ENCODE data around the gene MLST8.

The MLST8 gene

DNA sequence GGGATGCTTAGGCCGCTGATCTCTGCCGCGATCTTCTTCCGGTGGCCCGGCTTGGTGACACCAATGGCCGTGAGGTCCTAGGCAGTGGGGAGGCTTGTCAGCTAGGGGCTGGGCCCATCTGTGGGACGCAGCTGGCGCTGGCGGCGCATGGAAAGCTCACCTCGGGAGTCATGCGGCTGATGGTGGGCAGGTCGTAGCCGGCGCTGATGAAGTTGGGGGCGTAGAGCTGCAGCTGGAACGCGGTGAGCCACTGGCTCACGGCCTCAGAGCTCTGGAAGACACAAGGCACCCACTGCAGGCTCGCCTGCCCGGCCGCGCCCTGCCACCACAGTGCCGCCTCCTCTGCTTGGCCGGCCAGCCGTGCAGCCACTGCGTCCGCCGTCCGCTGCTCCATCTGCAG is 21.6 kb upstream of the MLST8 start:
- no peak for DNase-seq (ENCODE audit: low read depth)
- TF ChIP-seq, protein P1, sequence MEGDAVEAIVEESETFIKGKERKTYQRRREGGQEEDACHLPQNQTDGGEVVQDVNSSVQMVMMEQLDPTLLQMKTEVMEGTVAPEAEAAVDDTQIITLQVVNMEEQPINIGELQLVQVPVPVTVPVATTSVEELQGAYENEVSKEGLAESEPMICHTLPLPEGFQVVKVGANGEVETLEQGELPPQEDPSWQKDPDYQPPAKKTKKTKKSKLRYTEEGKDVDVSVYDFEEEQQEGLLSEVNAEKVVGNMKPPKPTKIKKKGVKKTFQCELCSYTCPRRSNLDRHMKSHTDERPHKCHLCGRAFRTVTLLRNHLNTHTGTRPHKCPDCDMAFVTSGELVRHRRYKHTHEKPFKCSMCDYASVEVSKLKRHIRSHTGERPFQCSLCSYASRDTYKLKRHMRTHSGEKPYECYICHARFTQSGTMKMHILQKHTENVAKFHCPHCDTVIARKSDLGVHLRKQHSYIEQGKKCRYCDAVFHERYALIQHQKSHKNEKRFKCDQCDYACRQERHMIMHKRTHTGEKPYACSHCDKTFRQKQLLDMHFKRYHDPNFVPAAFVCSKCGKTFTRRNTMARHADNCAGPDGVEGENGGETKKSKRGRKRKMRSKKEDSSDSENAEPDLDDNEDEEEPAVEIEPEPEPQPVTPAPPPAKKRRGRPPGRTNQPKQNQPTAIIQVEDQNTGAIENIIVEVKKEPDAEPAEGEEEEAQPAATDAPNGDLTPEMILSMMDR (IDR thresholded peaks at IDR 0.05; ENCODE audit: control insufficient read depth, extremely low read depth, insufficient read depth) = no peak
- H3K4me3 ChIP-seq (ENCODE audit: low read depth, low read length) = no peak overlapping the region

DNA sequence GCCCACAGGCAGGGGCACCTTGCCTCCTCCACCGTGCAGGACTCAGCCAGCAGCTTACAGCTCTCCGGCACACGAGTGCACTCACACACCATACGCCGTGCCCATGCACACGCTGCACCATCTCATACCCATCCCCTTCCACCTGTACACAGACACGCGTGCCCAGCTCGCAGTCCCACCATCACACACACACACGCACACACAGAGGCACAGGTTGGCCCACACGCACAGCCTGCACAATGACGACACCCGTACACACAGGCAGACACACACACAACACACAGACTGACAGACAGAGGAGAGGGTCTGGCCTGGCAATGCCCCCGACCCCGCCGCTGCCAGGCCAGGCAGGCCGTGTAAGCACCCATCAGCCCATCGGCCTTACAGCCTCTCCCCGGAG is 20.9 kb upstream of the MLST8 start:
- no peak for DNase-seq (ENCODE audit: low read depth)
- TF ChIP-seq, protein P1 (IDR thresholded peaks at IDR 0.05; ENCODE audit: control insufficient read depth, extremely low read depth, insufficient read depth) = no peak
- H3K4me3 ChIP-seq (ENCODE audit: low read depth, low read length) = no peak overlapping the region

DNA sequence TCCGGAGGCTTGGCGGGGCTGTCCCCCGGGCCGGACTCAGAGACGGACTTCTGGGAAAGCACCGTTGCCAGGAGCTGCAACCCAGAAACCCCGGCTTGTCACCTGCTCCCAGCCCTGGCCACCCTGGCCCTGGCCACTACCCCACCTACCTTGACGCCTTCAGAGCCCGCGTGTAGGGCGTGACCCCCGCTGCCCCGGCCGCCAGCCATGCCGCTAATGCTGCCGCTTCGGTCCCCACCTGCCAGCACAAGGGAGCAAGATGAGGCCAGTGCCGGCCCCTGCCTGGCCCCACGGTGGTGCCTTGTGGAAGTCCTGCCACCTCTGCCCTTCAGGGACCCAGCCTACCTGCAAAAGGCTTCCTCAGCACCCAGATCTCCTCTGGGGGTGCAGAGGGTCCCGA is 20.3 kb upstream of the MLST8 start:
- H3K4me3 ChIP-seq (ENCODE audit: low read depth, low read length) = no peak overlapping the region
- TF ChIP-seq, protein P1 (IDR thresholded peaks at IDR 0.05; ENCODE audit: control insufficient read depth, extremely low read depth, insufficient read depth) = no peak
- DNase-seq (ENCODE audit: low read depth) = no peak

DNA sequence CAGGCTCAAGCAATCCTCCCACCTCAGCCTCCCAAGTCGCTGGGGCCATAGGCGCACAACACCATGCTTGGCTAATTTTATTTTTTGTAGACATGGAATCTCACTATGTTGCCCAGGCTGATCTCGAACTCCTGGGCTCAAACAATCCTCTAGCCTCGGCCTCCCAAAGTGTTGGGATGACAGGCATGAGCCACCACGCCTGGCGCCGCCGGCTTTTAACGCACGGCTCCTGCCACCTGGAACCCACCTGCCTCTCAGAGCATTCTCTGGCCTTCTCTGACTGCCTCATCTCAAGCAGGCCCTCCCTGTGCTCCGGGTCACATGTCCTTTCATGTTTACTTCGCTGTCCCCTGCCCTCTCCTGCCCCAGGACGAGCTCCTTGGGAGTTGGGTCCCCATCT is 19.2 kb upstream of the MLST8 start:
- DNase-seq (ENCODE audit: low read depth) = no peak
- TF ChIP-seq, protein P1 (IDR thresholded peaks at IDR 0.05; ENCODE audit: control insufficient read depth, extremely low read depth, insufficient read depth) = no peak
- H3K4me3 ChIP-seq (ENCODE audit: low read depth, low read length) = no peak overlapping the region

- TF ChIP-seq, protein P1 (IDR thresholded peaks at IDR 0.05; ENCODE audit: control insufficient read depth, extremely low read depth, insufficient read depth) = no peak
- DNase-seq (ENCODE audit: low read depth) = no peak
Measured at GRCh38 chr16:2186505-2186904, 18.7 kb upstream of the MLST8 start.

GRCh38 chr16:2187212-2187611 is 18.0 kb upstream of the MLST8 start:
- H3K4me3 ChIP-seq (ENCODE audit: low read depth, low read length) = no peak overlapping the region
- TF ChIP-seq, protein P1 (IDR thresholded peaks at IDR 0.05; ENCODE audit: control insufficient read depth, extremely low read depth, insufficient read depth) = no peak
- no peak for DNase-seq (ENCODE audit: low read depth)

More at GRCh38 chr16:2186505-2186904, 18.7 kb upstream of the MLST8 start:
- no peak overlapping the region for H3K4me3 ChIP-seq (ENCODE audit: low read depth, low read length)

GRCh38 chr16:2188395-2188794 is 16.9 kb upstream of the MLST8 start:
- no peak for DNase-seq (ENCODE audit: low read depth)
- H3K4me3 ChIP-seq (ENCODE audit: low read depth, low read length) = no peak overlapping the region
- TF ChIP-seq, protein P1 (IDR thresholded peaks at IDR 0.05; ENCODE audit: control insufficient read depth, extremely low read depth, insufficient read depth) = no peak
